ENCODE results near the gene FMNL1.
A peak's percentile ranks its signal among the peaks of the same experiment; 100 is the strongest.

FMNL1 gene

GRCh38 chr17:45222289-45222995, 757 bp downstream of the FMNL1 start:
- no peak for DNase-seq (ENCODE audit: low read depth)

GRCh38 chr17:45222996-45223538, 1.4 kb downstream of the FMNL1 start:
- DNase-seq (ENCODE audit: low read depth), result no peak

- no peak for DNase-seq (ENCODE audit: low read depth)
Measured at GRCh38 chr17:45223539-45224528, 2.1 kb downstream of the FMNL1 start.

- DNase-seq (ENCODE audit: low read depth), result no peak
Measured at GRCh38 chr17:45224671-45225050, 3.0 kb downstream of the FMNL1 start.

GRCh38 chr17:45225051-45225700, 3.5 kb downstream of the FMNL1 start:
- no peak for DNase-seq (ENCODE audit: low read depth)

GRCh38 chr17:45225964-45226530, 4.4 kb downstream of the FMNL1 start:
- no peak for DNase-seq (ENCODE audit: low read depth)

- DNase-seq (ENCODE audit: low read depth), result no peak
Measured at GRCh38 chr17:45226576-45226975, 4.9 kb downstream of the FMNL1 start.

GRCh38 chr17:45227101-45227925, 5.6 kb downstream of the FMNL1 start:
- no peak for DNase-seq (ENCODE audit: low read depth)

GRCh38 chr17:45227926-45228762, 6.5 kb downstream of the FMNL1 start:
- DNase-seq (ENCODE audit: low read depth), result no peak

- DNase-seq (ENCODE audit: low read depth), result peak; percentile 87
Measured at GRCh38 chr17:45228763-45229539, 7.3 kb downstream of the FMNL1 start.

GRCh38 chr17:45229681-45230409, 8.2 kb downstream of the FMNL1 start:
- no peak for DNase-seq (ENCODE audit: low read depth)

GRCh38 chr17:45230410-45230786, 8.7 kb downstream of the FMNL1 start:
- DNase-seq (ENCODE audit: low read depth), result no peak

GRCh38 chr17:45230787-45231480, 9.2 kb downstream of the FMNL1 start:
- DNase-seq (ENCODE audit: low read depth), result no peak

GRCh38 chr17:45231481-45232116, 9.9 kb downstream of the FMNL1 start:
- DNase-seq (ENCODE audit: low read depth), result no peak

GRCh38 chr17:45232514-45233422, 11.1 kb downstream of the FMNL1 start:
- no peak for DNase-seq (ENCODE audit: low read depth)

- no peak for DNase-seq (ENCODE audit: low read depth)
Measured at GRCh38 chr17:45233423-45233924, 11.8 kb downstream of the FMNL1 start.
